Ascending aorta (tissue), 2 donors: ENCODE results near the gene FAT2. TPM values are rescaled to one million over a fixed set of nuclear protein-coding genes. Genes with fewer than 3 reads are reported as not detected.

ENCODE experiments used
- DNase-seq, 2 donors: peaks; one replicate each; pipeline ENCODE4 v3.0.0-alpha.2; 2019; ENCODE audit warnings: low spot score in 2 of 2
- H3K27ac ChIP-seq, 2 donors: fragments of 200-600 bp; sonication (generic); one replicate each; pipeline ENCODE4 v1.5.1; 2016 to 2017; ENCODE audit warnings: mild to moderate bottlenecking in 1 of 2
- H3K27me3 ChIP-seq: fragments of 200-600 bp; sonication (generic); one replicate; pipeline ENCODE4 v1.5.1; 2017
- H3K36me3 ChIP-seq, 2 donors: fragments of 200-600 bp; sonication (generic); one replicate each; pipeline ENCODE4 v1.5.1; 2016
- H3K4me1 ChIP-seq, 2 donors: fragments of 200-600 bp; sonication (generic); one replicate each; pipeline ENCODE4 v1.5.1; 2016 to 2017; ENCODE audit warnings: mild to moderate bottlenecking in 1 of 2
- H3K4me3 ChIP-seq, 2 donors: fragments of 200-600 bp; sonication (generic); one replicate each; pipeline ENCODE4 v1.5.1; 2016 to 2017; ENCODE audit warnings: mild to moderate bottlenecking in 1 of 2
- H3K9me3 ChIP-seq, 2 donors: fragments of 200-600 bp; sonication (generic); one replicate each; pipeline ENCODE4 v1.5.1; 2016
- intact Hi-C: fragments of 100-400 bp; cut with DNase I; formaldehyde crosslinking; loops from one replicate; pipeline ENCODE4 v1.15.1; 2023
- total RNA-seq: library from RNA; depleted of rRNA; stranded (reverse); fragments of >200 nt; gene quantifications from one replicate; pipeline ENCODE4 v1.1.0, GENCODE V29; 2016
- TF ChIP-seq, protein P1 (sequence below), 3 experiments: fragments of 200-600 bp in 2 of 3; fragments of 450-650 bp in 1 of 3; sonication (generic) in 2 of 3; IDR thresholded peaks; one replicate each; pipeline ENCODE4 v1.5.1; 2016 to 2019; ENCODE audit warnings: antibody characterized with exemption in 3 of 3, mild to moderate bottlenecking in 1 of 3, moderate library complexity in 1 of 3

The FAT2 gene, protein sequence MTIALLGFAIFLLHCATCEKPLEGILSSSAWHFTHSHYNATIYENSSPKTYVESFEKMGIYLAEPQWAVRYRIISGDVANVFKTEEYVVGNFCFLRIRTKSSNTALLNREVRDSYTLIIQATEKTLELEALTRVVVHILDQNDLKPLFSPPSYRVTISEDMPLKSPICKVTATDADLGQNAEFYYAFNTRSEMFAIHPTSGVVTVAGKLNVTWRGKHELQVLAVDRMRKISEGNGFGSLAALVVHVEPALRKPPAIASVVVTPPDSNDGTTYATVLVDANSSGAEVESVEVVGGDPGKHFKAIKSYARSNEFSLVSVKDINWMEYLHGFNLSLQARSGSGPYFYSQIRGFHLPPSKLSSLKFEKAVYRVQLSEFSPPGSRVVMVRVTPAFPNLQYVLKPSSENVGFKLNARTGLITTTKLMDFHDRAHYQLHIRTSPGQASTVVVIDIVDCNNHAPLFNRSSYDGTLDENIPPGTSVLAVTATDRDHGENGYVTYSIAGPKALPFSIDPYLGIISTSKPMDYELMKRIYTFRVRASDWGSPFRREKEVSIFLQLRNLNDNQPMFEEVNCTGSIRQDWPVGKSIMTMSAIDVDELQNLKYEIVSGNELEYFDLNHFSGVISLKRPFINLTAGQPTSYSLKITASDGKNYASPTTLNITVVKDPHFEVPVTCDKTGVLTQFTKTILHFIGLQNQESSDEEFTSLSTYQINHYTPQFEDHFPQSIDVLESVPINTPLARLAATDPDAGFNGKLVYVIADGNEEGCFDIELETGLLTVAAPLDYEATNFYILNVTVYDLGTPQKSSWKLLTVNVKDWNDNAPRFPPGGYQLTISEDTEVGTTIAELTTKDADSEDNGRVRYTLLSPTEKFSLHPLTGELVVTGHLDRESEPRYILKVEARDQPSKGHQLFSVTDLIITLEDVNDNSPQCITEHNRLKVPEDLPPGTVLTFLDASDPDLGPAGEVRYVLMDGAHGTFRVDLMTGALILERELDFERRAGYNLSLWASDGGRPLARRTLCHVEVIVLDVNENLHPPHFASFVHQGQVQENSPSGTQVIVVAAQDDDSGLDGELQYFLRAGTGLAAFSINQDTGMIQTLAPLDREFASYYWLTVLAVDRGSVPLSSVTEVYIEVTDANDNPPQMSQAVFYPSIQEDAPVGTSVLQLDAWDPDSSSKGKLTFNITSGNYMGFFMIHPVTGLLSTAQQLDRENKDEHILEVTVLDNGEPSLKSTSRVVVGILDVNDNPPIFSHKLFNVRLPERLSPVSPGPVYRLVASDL (N-terminal part only)
- not detected for total RNA-seq

DNA sequence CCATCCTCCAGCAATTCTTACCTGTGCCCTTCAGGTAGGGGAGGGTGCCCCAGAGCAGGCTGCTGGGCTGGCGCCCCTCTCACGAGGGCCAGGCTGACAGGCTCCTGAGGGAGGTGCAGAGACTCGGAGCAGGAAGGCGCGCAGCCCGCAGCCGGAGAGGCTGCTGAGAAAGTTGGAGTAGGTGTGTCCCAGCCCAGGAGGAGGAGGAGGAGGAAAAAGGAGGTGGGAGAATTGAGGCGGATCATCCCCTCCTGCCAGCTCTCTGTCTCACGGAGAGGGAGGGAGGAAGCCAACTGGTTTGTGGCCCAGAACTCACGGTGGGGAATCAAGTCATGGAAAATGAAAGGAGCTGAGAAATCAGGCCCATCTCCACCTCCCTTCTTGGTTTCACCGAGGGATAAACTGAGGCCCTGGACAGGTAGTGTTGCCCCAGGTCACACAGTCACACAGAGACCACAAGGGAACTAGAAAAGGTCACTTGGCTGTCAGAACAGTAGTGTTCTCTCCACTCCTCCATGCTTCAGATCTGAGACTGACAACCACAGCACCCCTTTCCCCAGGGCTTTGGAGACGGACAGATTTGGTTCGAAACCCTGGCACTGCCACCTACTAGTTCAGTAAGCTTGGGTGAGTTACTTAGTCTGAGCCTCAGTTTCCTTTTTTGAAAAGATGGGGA is at the start of gene FAT2:
Gene FAT2 (minus strand): TSS at position 188 of the 676 bp plus-strand sequence. CDS start 22,400 bp downstream, outside the sequence.
- no peaks in the 10 kb centered on the region for H3K36me3 ChIP-seq
- no peak within 1 kb of the TSS for H3K4me3 ChIP-seq
- intact Hi-C loops: no loop called here
- no peak within 1 kb of the TSS for H3K27ac ChIP-seq
- TF ChIP-seq, protein P1, sequence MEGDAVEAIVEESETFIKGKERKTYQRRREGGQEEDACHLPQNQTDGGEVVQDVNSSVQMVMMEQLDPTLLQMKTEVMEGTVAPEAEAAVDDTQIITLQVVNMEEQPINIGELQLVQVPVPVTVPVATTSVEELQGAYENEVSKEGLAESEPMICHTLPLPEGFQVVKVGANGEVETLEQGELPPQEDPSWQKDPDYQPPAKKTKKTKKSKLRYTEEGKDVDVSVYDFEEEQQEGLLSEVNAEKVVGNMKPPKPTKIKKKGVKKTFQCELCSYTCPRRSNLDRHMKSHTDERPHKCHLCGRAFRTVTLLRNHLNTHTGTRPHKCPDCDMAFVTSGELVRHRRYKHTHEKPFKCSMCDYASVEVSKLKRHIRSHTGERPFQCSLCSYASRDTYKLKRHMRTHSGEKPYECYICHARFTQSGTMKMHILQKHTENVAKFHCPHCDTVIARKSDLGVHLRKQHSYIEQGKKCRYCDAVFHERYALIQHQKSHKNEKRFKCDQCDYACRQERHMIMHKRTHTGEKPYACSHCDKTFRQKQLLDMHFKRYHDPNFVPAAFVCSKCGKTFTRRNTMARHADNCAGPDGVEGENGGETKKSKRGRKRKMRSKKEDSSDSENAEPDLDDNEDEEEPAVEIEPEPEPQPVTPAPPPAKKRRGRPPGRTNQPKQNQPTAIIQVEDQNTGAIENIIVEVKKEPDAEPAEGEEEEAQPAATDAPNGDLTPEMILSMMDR (IDR thresholded peaks at IDR 0.05): no peak
- no peaks in the 10 kb centered on the region for H3K9me3 ChIP-seq
- no peaks in the 10 kb centered on the region for H3K4me1 ChIP-seq
- no peak for DNase-seq
- no peaks in the 10 kb centered on the region for H3K27me3 ChIP-seq

DNA sequence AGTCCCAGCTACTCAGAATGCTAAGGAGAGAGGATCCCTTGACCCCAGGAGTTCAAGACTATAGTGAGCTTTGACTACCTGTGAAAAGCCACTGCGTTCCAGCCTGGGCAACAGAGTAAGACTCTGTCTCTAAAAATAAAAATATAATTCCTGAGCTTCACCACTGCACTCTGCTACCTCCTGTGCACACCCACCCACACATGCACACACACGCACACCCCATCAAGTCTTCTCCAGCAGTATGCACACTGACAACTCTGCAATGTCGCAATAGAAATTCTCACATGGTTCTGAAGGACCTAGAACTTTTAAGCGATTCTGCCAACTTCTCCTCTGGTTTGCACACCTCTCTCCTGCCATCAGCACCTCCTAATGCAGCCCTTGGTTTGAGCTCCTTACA is 47.5 kb upstream of the FAT2 start:
- Histone ChIP-seq H3K36me3 (no peaks in the 10 kb centered on the region), H3K27ac (no peak overlapping the region), H3K27me3 (no peaks in the 10 kb centered on the region), H3K9me3 (no peaks in the 10 kb centered on the region), H3K4me1 (no peaks in the 10 kb centered on the region), H3K4me3 (no peak overlapping the region)
- no peak for DNase-seq
- intact Hi-C loops: no loop called here
- TF ChIP-seq, protein P1 (IDR thresholded peaks at IDR 0.05): no peak

DNA sequence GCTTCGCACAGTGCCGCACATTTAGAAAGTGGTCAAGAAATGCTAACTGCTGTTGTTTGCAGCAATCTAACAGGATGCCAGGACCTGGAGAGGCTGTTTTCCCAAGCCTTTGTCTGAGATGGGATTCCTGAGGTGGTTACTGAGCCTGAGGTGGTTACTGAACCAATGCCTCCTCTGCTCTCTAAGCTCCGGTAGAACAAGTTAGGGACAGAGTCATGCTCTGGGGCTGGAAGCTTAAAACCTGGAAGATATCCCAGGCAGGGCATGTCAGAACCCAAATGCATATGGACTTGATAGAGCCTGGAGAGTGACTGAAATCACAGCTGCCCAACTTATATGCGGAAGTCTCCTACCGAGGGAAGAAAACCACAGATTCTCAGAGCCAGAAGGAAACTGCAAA is 46.5 kb upstream of the FAT2 start:
- no peaks in the 10 kb centered on the region for H3K9me3 ChIP-seq
- TF ChIP-seq, protein P1 (IDR thresholded peaks at IDR 0.05): no peak
- H3K4me1 ChIP-seq: no peaks in the 10 kb centered on the region
- H3K27ac ChIP-seq: no peak overlapping the region
- no peaks in the 10 kb centered on the region for H3K36me3 ChIP-seq
- intact Hi-C loops: no loop called here
- H3K4me3 ChIP-seq: no peak overlapping the region
- no peak for DNase-seq
- no peaks in the 10 kb centered on the region for H3K27me3 ChIP-seq

DNA sequence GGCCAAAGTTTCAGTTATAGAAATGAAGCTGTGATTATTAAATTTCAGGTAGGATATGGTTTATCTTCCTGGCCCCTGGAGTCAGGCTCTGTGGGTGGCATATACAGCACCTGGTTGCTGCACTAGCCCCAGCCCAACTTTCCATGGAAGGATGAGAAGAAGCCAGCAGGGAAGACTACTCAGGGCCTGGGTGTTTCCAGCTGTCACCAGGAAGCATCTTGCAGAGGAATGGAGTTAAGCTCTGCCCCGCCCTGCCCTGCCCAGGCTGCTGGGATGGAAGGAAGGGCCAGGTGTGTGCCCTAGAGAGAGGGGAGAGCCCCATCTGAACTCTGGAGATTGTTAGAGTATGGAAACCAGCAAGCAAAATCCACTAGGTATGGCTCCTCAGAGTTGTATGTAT is 42.8 kb upstream of the FAT2 start:
- Histone ChIP-seq H3K27ac (no peak overlapping the region), H3K4me3 (no peak overlapping the region), H3K9me3 (no peaks in the 10 kb centered on the region), H3K36me3 (no peaks in the 10 kb centered on the region), H3K4me1 (no peaks in the 10 kb centered on the region), H3K27me3 (no peaks in the 10 kb centered on the region)
- TF ChIP-seq, protein P1 (IDR thresholded peaks at IDR 0.05): no peak
- DNase-seq: no peak
- intact Hi-C loops: no loop called here

DNA sequence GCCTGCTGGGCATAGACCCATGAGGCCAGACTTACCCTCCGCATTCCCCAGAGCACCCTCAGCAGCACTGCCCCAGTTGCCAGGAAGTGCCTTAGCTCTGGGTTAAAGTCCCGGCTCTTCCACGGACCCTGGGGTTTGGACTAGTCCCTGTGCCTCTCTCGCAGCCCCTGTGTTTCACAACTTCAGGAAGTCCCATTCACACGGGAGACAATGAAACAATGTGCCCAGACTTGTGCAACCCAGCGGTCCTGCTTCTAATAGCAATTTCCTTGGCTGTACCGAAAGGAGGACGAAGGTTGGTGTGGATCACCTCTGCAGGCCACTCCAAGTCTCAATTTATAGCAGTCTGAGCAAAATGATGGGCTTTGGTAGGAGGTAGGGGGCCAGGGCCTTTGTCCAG is 41.8 kb upstream of the FAT2 start:
- Histone ChIP-seq H3K27ac (no peak overlapping the region), H3K9me3 (no peaks in the 10 kb centered on the region), H3K27me3 (no peaks in the 10 kb centered on the region), H3K4me1 (no peaks in the 10 kb centered on the region), H3K36me3 (no peaks in the 10 kb centered on the region), H3K4me3 (no peak overlapping the region)
- TF ChIP-seq, protein P1 (IDR thresholded peaks at IDR 0.05): no peak
- intact Hi-C loops: no loop called here
- DNase-seq: no peak
